PC-9 (cell line): ENCODE measurements around the gene LMAN2. TPM values are rescaled to one million over a fixed set of nuclear protein-coding genes. Genes with fewer than 3 reads are reported as not detected.

Source experiments
- BruUV-seq: library from RNA; stranded (reverse); fragments of 400-500 nt; replicated peaks from 2 replicates; lab custom pipeline; 2021; lab: Mats Ljungman, UMichigan
- CTCF ChIA-PET: fragments of 300-600 bp; sonication (Branson Sonifier 250); formaldehyde crosslinking; loops from one replicate; lab custom pipeline; 2022; ENCODE audit warnings: antibody characterized with exemption; lab: Charles Lee
- POLR2A ChIA-PET: fragments of 300-600 bp; sonication (Branson Sonifier 250); formaldehyde crosslinking; loops from one replicate; lab custom pipeline; 2022; ENCODE audit warnings: antibody characterized with exemption; ENCODE audit not compliant: unreplicated experiment; lab: Charles Lee
- DNase-seq, 2 experiments: peaks; one replicate each; pipeline versions ENCODE4 v3.0.0 to v3.0.0-alpha.2; 2015 to 2022; ENCODE audit warnings: mixed read lengths in 1 of 2
- H2AFZ ChIP-seq: fragments of 200-600 bp; sonication (generic); 2 replicates; pipeline ENCODE4 v1.8.1; 2017; ENCODE audit warnings: antibody characterized with exemption
- H3F3A ChIP-seq: fragments of 200-600 bp; sonication (generic); 2 replicates; pipeline ENCODE4 v1.8.1; 2017; ENCODE audit warnings: antibody characterized with exemption, mild to moderate bottlenecking, low read depth; ENCODE audit not compliant: insufficient read depth
- H3K27ac ChIP-seq: fragments of 200-600 bp; sonication (generic); 2 replicates; pipeline ENCODE4 v1.6.1; 2016; ENCODE audit warnings: mixed run types
- H3K27me3 ChIP-seq: fragments of 200-600 bp; sonication (generic); 2 replicates; pipeline ENCODE4 v1.6.1; 2016; ENCODE audit warnings: low read depth, mixed run types; ENCODE audit not compliant: insufficient read depth
- H3K36me3 ChIP-seq: fragments of 200-600 bp; sonication (generic); 2 replicates; pipeline ENCODE4 v1.6.1; 2016; ENCODE audit warnings: low read depth, mixed run types
- H3K4me1 ChIP-seq: fragments of 200-600 bp; sonication (generic); replicated peaks from 2 replicates; pipeline ENCODE4 v1.6.1; 2016; ENCODE audit warnings: mixed run types; ENCODE audit not compliant: insufficient read depth
- H3K4me2 ChIP-seq: fragments of 200-600 bp; sonication (generic); 2 replicates; pipeline ENCODE4 v1.6.1; 2017; ENCODE audit warnings: mixed run types
- H3K4me3 ChIP-seq: fragments of 200-600 bp; sonication (generic); 2 replicates; pipeline ENCODE4 v1.6.1; 2016; ENCODE audit warnings: mixed run types
- H3K79me2 ChIP-seq: fragments of 200-600 bp; sonication (generic); 2 replicates; pipeline ENCODE4 v1.6.1; 2017; ENCODE audit warnings: low read depth, mixed run types
- H3K9me2 ChIP-seq: fragments of 200-600 bp; sonication (generic); 2 replicates; pipeline ENCODE4 v1.8.1; 2017; ENCODE audit warnings: mild to moderate bottlenecking; ENCODE audit not compliant: insufficient read depth
- H3K9me3 ChIP-seq: fragments of 200-600 bp; sonication (generic); 2 replicates; pipeline ENCODE4 v1.8.1; 2016; ENCODE audit warnings: low read depth; ENCODE audit not compliant: insufficient read depth
- H4K20me1 ChIP-seq: fragments of 200-600 bp; sonication (generic); 2 replicates; pipeline ENCODE4 v1.8.1; 2017; ENCODE audit not compliant: insufficient read depth
- CTCF ChIP-seq: fragments of 200-600 bp; sonication (generic); conservative IDR thresholded peaks from 2 replicates; pipeline ENCODE4 v1.6.1; 2017; ENCODE audit warnings: mixed run types, antibody characterized with exemption, mild to moderate bottlenecking, moderate library complexity
- EZH2 ChIP-seq: fragments of 200-600 bp; sonication (generic); IDR thresholded peaks from 2 replicates; pipeline ENCODE4 v1.8.0; 2017; ENCODE audit warnings: antibody characterized with exemption, low read depth
- intact Hi-C: fragments of 100-400 bp; cut with micrococcal nuclease; formaldehyde crosslinking; loops from one replicate; pipeline ENCODE4 v1.10.0; 2022; ENCODE audit not compliant: unreplicated experiment
- total RNA-seq: library from RNA; stranded (reverse); gene quantifications from 2 replicates; pipeline ENCODE4 v1.2.3, GENCODE V29; 2021

Gene LMAN2
- total RNA-seq, 1 experiment from 2014 or later = 153 TPM

DNA sequence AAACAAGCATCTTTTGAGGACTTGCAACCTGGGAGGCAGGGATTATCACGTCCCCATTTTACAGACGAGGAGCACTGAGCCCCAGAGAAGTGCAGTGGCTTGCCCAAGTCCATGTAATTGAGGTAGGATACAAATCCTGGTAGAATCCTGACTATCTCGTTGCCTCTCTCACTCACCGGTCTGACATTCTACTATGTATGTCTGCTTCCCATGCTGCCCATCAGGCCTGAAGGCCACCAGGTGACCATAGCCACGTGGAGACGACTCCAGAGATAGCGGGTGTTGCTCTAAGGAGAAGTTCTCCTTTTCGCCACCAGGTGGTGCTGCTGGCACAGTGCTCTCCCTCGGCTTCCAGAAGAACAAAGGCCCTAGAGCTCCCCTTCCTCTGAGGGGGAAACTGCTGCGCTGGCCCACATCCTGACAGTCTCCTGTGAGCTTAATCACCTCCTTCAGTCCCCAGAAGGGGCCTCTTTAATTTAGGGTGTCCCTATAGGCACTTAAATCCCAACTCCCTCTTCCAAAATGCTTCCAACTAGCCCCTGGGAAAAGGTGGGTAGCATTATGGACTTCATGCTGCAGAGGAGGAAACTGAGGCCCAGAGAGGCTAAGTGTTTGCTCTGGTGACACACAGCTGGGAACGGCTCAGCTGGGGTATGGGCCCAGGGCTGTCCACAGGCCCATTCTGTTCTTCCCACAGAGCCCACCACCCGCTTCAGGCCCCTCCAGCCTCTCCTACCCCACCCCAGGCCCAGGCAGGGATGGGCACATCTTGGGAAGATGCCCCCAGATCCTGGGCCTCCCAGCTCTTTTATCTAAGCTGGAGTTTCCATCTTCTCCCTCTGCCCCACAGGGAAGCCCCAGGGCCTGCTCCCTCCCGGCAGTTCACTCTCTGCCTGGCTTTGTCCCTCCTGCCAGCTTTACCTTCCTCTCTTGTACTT is 39.2 kb upstream of the LMAN2 start:
- TSS peak; percentile 36 for BruUV-seq
- peak overlapping the region; percentile 96 for H3K27ac ChIP-seq
- peak overlapping the region; percentile 25; the same call in 1 of the 2 replicates for H3K4me3 ChIP-seq
- H3K9me2 ChIP-seq = no peaks in the 10 kb centered on the region
- ChIA-PET POLR2A (interaction anchor here (0.5 to 1.7 kb wide), 9 partner anchors 20 to 741 kb away, joined by 3 to 16 read pairs (median 7); partner anchors contain the start of genes LMAN2 and PDLIM7), CTCF (interaction anchor here (0.6 to 2.6 kb wide), 16 partner anchors 12 to 319 kb away, joined by 3 to 53 read pairs (median 5); partner anchors contain the start of genes GRK6 and PDLIM7)
- H3K79me2 ChIP-seq = no peaks in the 10 kb centered on the region
- peaks cover 35% of the 10 kb centered on the region for H3K4me1 ChIP-seq
- TF ChIP-seq EZH2 (no peak), CTCF (peak; percentile 97)
- H3K27me3 ChIP-seq = no peaks in the 10 kb centered on the region
- no peaks in the 10 kb centered on the region for H3K36me3 ChIP-seq
- H2AFZ ChIP-seq = peak overlapping the region; percentile 50; the same call in 1 of the 2 replicates
- no peaks in the 10 kb centered on the region for H3K9me3 ChIP-seq
- intact Hi-C loops = loop anchor here (1.0 to 5.0 kb wide), 6 partner anchors 12 to 111 kb away; partner anchors contain the start of genes GRK6 and LMAN2
- peaks cover 26% of the 10 kb centered on the region for H3F3A ChIP-seq
- H3K4me2 ChIP-seq = peak overlapping the region; percentile 75
- H4K20me1 ChIP-seq = no peaks in the 10 kb centered on the region
- peak; percentile 78 to 89 for DNase-seq

DNA sequence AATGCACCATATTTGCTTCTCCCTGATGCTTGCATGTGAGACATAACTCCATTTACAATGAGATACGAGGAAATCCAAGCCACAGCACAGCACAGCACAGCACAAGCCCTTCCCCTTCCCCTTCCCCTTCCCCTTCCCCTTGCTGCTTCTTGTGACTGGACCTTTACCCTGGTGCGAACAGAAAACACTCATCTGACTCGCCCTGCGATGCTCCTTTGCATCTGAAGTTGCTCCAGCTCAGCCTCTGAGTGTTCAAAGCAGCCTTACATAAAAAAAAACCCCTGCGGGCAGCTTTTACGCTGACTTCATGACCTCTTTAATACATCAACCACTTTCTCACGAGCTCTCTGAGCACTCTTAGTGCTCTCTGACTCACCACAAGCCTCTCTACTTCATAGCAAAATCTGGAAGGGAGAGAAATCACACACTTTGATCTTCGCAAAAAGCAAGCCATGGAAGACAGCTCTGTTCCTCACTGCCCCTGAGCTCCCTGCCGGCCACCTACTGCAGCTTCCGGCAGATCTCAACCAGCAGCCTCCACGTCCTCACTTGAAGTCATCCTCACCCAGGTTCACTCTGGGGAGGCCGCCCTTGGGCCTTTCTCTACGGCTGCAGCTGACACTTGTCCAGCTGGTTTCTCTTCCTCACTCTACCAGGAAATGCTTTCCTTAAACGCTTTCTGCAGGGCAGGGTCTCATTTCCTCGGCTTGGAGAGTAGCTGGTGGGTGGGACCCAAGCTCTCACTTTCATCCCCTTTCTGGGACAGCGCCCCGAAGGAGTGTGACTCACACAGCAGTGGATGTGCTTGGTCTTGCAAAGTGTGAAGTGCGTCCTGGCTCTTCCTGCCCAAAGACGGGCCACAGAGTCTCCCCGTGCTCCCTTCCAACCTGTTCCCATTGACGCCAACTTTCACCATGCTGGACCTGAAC is 38.0 kb upstream of the LMAN2 start:
- H3K27ac ChIP-seq = peak overlapping the region; percentile 96
- POLR2A ChIA-PET = interaction anchor here (0.6 to 1.7 kb wide), 7 partner anchors 19 to 113 kb away, joined by 3 to 23 read pairs (median 7); partner anchors contain the start of genes GRK6 and PDLIM7
- H2AFZ ChIP-seq = peak overlapping the region; percentile 50; the same call in 1 of the 2 replicates
- intact Hi-C loops = loop anchor here (1.0 to 5.0 kb wide), 7 partner anchors 13 to 275 kb away; partner anchors contain the start of genes GRK6 and LMAN2
- no peaks in the 10 kb centered on the region for H3K79me2 ChIP-seq
- H3K36me3 ChIP-seq = no peaks in the 10 kb centered on the region
- peaks cover 35% of the 10 kb centered on the region for H3K4me1 ChIP-seq
- H4K20me1 ChIP-seq = no peaks in the 10 kb centered on the region
- peak overlapping the region; percentile 75 for H3K4me2 ChIP-seq
- H3F3A ChIP-seq = peaks cover 26% of the 10 kb centered on the region
- peak overlapping the region; percentile 25; the same call in 1 of the 2 replicates for H3K4me3 ChIP-seq
- no TSS peak for BruUV-seq
- peak; percentile 88 to 95 for DNase-seq
- no peaks in the 10 kb centered on the region for H3K9me2 ChIP-seq
- CTCF ChIA-PET = interaction anchor here (0.6 to 2.6 kb wide), 19 partner anchors 10 to 318 kb away, joined by 3 to 53 read pairs (median 5); partner anchors contain the start of gene GRK6
- H3K27me3 ChIP-seq = no peaks in the 10 kb centered on the region
- no peaks in the 10 kb centered on the region for H3K9me3 ChIP-seq
- TF ChIP-seq EZH2 = no peak
- no peak for TF ChIP-seq CTCF
